Measurements from ENCODE around the gene TUT4. TPM values are rescaled to one million over a fixed set of nuclear protein-coding genes. Genes with fewer than 3 reads are reported as not detected.

TUT4 gene
- total RNA-seq, 1 donor from 2014 or later: 40.9 TPM

DNA sequence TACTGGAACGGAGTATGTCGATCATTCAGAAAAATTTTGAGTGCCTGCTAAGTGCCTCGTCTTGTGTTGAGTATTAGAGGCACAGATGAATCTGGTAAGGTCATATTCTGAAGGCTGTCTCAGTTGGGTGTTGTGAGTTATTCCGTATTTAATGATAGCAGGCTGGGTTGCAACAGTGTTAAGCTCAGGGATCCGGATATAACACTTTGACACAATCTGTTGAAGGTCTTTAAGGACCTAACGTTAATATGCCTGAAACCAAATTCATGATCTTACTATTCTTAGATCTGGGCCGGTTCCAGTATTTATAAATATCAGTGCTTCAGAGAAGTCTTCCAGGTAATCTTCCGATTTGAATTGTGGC is 147.9 kb downstream of the TUT4 start:
- Mint-ChIP-seq H3K27ac (ENCODE audit: unreplicated experiment) (peak overlapping the region; percentile 98), H3K36me3 (ENCODE audit: low read depth) (peaks cover 11% of the 10 kb centered on the region), H3K4me3 (ENCODE audit: unreplicated experiment) (peak overlapping the region; percentile 100), H3K9me3 (ENCODE audit: low read depth) (no peaks in the 10 kb centered on the region), H3K27me3 (ENCODE audit: low read depth) (no peaks in the 10 kb centered on the region), H3K4me1 (ENCODE audit: low read depth) (peaks cover 27% of the 10 kb centered on the region)
- no peak for DNase-seq (ENCODE audit: low spot score)
- TF ChIP-seq, protein P1, sequence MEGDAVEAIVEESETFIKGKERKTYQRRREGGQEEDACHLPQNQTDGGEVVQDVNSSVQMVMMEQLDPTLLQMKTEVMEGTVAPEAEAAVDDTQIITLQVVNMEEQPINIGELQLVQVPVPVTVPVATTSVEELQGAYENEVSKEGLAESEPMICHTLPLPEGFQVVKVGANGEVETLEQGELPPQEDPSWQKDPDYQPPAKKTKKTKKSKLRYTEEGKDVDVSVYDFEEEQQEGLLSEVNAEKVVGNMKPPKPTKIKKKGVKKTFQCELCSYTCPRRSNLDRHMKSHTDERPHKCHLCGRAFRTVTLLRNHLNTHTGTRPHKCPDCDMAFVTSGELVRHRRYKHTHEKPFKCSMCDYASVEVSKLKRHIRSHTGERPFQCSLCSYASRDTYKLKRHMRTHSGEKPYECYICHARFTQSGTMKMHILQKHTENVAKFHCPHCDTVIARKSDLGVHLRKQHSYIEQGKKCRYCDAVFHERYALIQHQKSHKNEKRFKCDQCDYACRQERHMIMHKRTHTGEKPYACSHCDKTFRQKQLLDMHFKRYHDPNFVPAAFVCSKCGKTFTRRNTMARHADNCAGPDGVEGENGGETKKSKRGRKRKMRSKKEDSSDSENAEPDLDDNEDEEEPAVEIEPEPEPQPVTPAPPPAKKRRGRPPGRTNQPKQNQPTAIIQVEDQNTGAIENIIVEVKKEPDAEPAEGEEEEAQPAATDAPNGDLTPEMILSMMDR (IDR thresholded peaks at IDR 0.05): peak; percentile 46

DNA sequence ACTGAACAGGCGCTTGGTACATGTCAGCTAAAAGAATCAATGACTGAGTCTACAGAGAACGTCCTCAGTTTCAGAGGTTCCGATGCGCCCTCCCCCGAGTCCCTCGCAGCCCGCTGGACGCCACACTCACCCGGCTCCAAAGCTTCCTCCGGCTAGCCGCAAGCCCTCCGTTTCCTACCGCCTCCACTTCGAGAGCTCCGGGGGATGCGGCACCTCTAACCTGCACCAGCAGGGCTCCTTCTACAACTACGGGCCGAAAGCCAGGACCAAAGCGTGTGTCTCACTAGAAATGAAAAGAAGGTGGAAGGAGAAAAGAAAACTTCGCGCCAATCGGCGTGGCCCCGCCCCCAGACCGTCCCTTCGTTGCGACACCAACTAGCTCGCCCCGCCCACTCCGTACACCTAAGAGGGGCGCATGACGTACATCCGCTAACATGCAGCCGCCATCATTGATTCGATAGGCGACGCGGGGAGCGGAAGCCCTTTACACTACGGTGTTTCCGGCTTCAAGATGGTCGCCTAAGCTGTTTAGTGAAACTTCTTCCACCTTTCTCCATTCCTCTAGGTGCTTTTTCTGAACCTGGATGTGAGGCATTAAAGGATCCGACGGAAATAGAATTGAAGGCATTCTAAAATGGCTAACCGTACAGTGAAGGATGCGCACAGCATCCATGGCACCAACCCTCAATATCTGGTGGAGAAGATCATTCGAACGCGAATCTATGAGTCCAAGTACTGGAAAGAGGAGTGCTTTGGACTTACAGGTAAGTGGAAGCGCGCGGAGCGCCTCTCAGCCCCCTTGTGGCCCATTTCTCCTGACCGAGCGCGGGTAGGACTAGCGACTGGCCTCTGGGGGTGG is 148.5 kb downstream of the TUT4 start, which contains the start of the genes ORC1 and PRPF38A:
Gene ORC1, minus strand, starts transcription at position 308 of the 859 bp plus-strand sequence. CDS start 2,200 bp downstream, outside the sequence.
Gene PRPF38A, plus strand, starts transcription at position 487 of the 859 bp plus-strand sequence. Its CDS starts 148 bp downstream, at position 635.
- DNase-seq (ENCODE audit: low spot score): peak; percentile 98
- no peaks in the 10 kb centered on the region for H3K27me3 Mint-ChIP-seq (ENCODE audit: low read depth)
- peaks cover 27% of the 10 kb centered on the region for H3K4me1 Mint-ChIP-seq (ENCODE audit: low read depth)
- H3K9me3 Mint-ChIP-seq (ENCODE audit: low read depth): no peaks in the 10 kb centered on the region
- peak within 1 kb of the TSS; percentile 98 for H3K27ac Mint-ChIP-seq (ENCODE audit: unreplicated experiment)
- peaks cover 11% of the 10 kb centered on the region for H3K36me3 Mint-ChIP-seq (ENCODE audit: low read depth)
- TF ChIP-seq, protein P1 (IDR thresholded peaks at IDR 0.05): peak; percentile 83
- peak within 1 kb of the TSS; percentile 100 for H3K4me3 Mint-ChIP-seq (ENCODE audit: unreplicated experiment)

DNA sequence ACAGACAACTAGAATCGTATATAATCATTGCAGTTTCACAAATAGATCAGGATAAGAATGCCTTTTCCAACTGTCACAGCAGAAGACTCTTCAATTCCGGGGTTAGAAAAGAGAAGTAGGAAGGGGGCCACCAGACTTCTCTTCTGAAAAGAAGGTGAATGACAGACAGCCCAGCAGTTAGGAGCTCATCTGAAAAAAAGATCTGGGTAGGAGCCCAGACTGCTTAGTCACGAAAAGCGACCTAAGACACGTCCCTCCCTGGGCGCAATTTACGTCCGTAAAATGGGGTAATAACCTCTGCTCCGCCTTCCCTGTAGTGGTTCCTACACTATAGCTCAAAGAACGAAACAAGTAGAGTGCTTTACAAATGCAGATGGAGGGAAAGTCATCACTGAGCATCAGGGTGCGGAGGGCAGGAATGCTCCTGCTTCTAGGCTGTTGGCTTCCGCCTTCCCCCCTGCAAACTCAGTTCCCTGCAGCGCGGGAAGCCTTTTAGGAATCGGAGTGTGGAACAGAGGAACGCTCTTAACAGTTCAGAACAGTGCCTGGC is 149.3 kb downstream of the TUT4 start:
- peaks cover 4% of the 10 kb centered on the region for H3K36me3 Mint-ChIP-seq (ENCODE audit: low read depth)
- TF ChIP-seq, protein P1 (IDR thresholded peaks at IDR 0.05): no peak
- DNase-seq (ENCODE audit: low spot score): no peak

DNA sequence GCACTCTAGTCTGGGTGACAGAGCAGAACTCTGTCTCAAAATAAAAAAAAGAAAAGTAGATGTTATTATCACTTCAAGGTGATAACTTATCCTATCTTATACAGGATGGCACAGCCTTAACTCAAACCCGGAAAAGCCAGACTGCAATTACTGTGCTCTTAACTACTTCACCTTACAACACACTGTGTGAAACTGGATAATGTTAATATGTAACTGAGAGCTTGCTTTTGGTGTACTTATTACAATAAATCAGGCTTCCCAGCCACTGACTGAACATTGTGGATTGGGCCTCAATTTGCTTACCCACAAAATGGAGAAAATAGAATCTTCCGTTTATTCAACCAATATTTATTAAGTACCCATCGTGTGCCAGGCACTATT is 150.0 kb downstream of the TUT4 start:
- Mint-ChIP-seq H3K4me1 (ENCODE audit: low read depth) (peaks cover 27% of the 10 kb centered on the region), H3K36me3 (ENCODE audit: low read depth) (peaks cover 4% of the 10 kb centered on the region), H3K27me3 (ENCODE audit: low read depth) (no peaks in the 10 kb centered on the region), H3K9me3 (ENCODE audit: low read depth) (no peaks in the 10 kb centered on the region), H3K27ac (ENCODE audit: unreplicated experiment) (no peak overlapping the region), H3K4me3 (ENCODE audit: unreplicated experiment) (no peak overlapping the region)
- no peak for DNase-seq (ENCODE audit: low spot score)
- TF ChIP-seq, protein P1 (IDR thresholded peaks at IDR 0.05): no peak

More for the DNA sequence above, 149.3 kb downstream of the TUT4 start:
- Mint-ChIP-seq H3K4me3 (ENCODE audit: unreplicated experiment) (peak overlapping the region; percentile 100), H3K27ac (ENCODE audit: unreplicated experiment) (peak overlapping the region; percentile 98), H3K27me3 (ENCODE audit: low read depth) (no peaks in the 10 kb centered on the region), H3K9me3 (ENCODE audit: low read depth) (no peaks in the 10 kb centered on the region), H3K4me1 (ENCODE audit: low read depth) (peaks cover 27% of the 10 kb centered on the region)

DNA sequence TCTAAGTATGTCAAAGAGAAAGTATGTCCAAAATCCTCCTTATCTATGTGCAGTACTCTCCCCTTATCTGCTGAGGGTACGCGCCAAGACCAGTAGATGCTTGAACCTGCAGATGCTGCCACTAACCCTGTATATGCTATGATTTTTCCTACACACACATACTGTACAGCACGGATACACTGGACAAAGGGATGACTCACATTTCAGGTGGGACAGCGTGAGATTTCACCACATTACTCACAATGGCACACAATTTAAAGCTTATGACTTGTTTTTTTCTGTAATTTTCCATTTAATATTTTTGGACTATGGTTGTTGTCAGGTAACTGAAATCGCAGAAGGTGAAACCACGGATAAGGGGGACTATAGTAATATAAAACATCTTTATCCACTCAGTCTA is 152.8 kb downstream of the TUT4 start:
- TF ChIP-seq, protein P1 (IDR thresholded peaks at IDR 0.05): no peak
- Mint-ChIP-seq H3K4me3 (ENCODE audit: unreplicated experiment) (no peak overlapping the region), H3K4me1 (ENCODE audit: low read depth) (peaks cover 10% of the 10 kb centered on the region), H3K27ac (ENCODE audit: unreplicated experiment) (no peak overlapping the region), H3K9me3 (ENCODE audit: low read depth) (no peaks in the 10 kb centered on the region), H3K27me3 (ENCODE audit: low read depth) (no peaks in the 10 kb centered on the region), H3K36me3 (ENCODE audit: low read depth) (no peaks in the 10 kb centered on the region)
- no peak for DNase-seq (ENCODE audit: low spot score)
